Esophagus squamous epithelium (tissue), 5 donors: ENCODE results near the gene TBC1D10A. TPM values are rescaled to one million over a fixed set of nuclear protein-coding genes. Genes with fewer than 3 reads are reported as not detected.

Experiments used
- DNase-seq: peaks from one replicate; lab custom pipeline; 2025; lab: John Stamatoyannopoulos, UW
- H3K27ac ChIP-seq, 4 donors: fragments of 200-600 bp; sonication (generic); one replicate each; pipeline ENCODE4 v1.5.1; 2016 to 2019; ENCODE audit warnings: mild to moderate bottlenecking in 1 of 4
- H3K27me3 ChIP-seq, 4 donors: fragments of 200-600 bp; sonication (generic); 1 replicate in 3 of 4; 2 replicates in 1 of 4; pipeline versions ENCODE4 v1.5.1 to v1.6.0; 2017 to 2021; ENCODE audit warnings: antibody characterized with exemption in 1 of 4
- H3K36me3 ChIP-seq, 3 donors: fragments of 200-600 bp; sonication (generic); one replicate each; pipeline ENCODE4 v1.5.1; 2016 to 2019
- H3K4me1 ChIP-seq, 3 donors: fragments of 200-600 bp; sonication (generic); one replicate each; pipeline ENCODE4 v1.5.1; 2017 to 2019
- H3K4me3 ChIP-seq, 4 donors: fragments of 200-600 bp; sonication (generic); 1 replicate in 3 of 4; 2 replicates in 1 of 4; pipeline ENCODE4 v1.5.1; 2016 to 2019; ENCODE audit warnings: mild to moderate bottlenecking in 2 of 4, moderate library complexity in 1 of 4
- H3K9me3 ChIP-seq, 3 donors: fragments of 200-600 bp; sonication (generic); one replicate each; pipeline ENCODE4 v1.5.1; 2016 to 2019
- CTCF ChIP-seq, 6 experiments: fragments of 450-650 bp in 4 of 6; fragments of 200-600 bp in 2 of 6; sonication (generic) in 2 of 6; IDR thresholded peaks; one replicate each; pipeline ENCODE4 v1.5.1; 2016 to 2019; ENCODE audit warnings: antibody characterized with exemption in 6 of 6, mild to moderate bottlenecking in 4 of 6, moderate library complexity in 4 of 6
- POLR2A ChIP-seq, 4 donors: fragments of 450-650 bp; IDR thresholded peaks; one replicate each; pipeline ENCODE4 v1.6.1; 2017; ENCODE audit warnings: antibody characterized with exemption in 4 of 4, mild to moderate bottlenecking in 4 of 4, moderate library complexity in 3 of 4
- WGBS, 2 donors: methylation state at CpG; one replicate each; pipeline ENCODE4 v1.1.5; 2018; 5-methylcytosine and 5-hydroxymethylcytosine counted together
- intact Hi-C: fragments of 100-400 bp; cut with DNase I; formaldehyde crosslinking; loops from one replicate; pipeline ENCODE4 v1.15.0; 2022
- total RNA-seq, 4 donors: library from RNA; depleted of rRNA; stranded (reverse); fragments of >200 nt; gene quantifications; one replicate each; pipeline ENCODE4 v1.1.0, GENCODE V29; 2016
- donor health status: DM: yes; HTN: yes; CAD: no.

The TBC1D10A gene
- total RNA-seq, 4 donors from 2014 or later: 40.7 to 55.1 (median 47.0) TPM

- DNase-seq: no peak
- peaks cover 23 to 58% (median 24%) of the 10 kb centered on the region in 3 donors for H3K4me1 ChIP-seq
- no peak overlapping the region for H3K4me3 ChIP-seq
- peak overlapping the region in 2 of 4 donors; percentile 28 to 68 for H3K27ac ChIP-seq
- intact Hi-C loops: loop anchor here (5.0 kb wide), 1 partner anchor 142 kb away; no protein-coding TSS in a partner anchor
- H3K36me3 ChIP-seq: no peaks in the 10 kb centered on the region
- no peaks in the 10 kb centered on the region for H3K9me3 ChIP-seq
- TF ChIP-seq POLR2A (IDR thresholded peaks at IDR 0.05): no peak
- no CpG with 5 or more reads among the region's 6 CpGs for WGBS, 2 donors
- peaks cover 0 to 7% (median 0%) of the 10 kb centered on the region in 4 donors for H3K27me3 ChIP-seq
These were observed 72.4 kb downstream of the TBC1D10A start for GRCh38 chr22:30254314-30254713.

- Histone ChIP-seq H3K9me3 (no peaks in the 10 kb centered on the region), H3K4me3 (peak overlapping the region in 1 of 4 donors; percentile 8), H3K27ac (peak overlapping the region; percentile 28 to 72 (median 48)), H3K36me3 (no peaks in the 10 kb centered on the region), H3K4me1 (peaks cover 24 to 68% (median 26%) of the 10 kb centered on the region in 3 donors), H3K27me3 (peaks cover 0 to 16% (median 0%) of the 10 kb centered on the region in 4 donors)
- DNase-seq: no peak
- WGBS, 2 donors: 0 to 47% methylated on average over 3 to 5 of the region's 22 CpGs
- intact Hi-C loops: loop anchor here (5.0 kb wide), 1 partner anchor 141 kb away; no protein-coding TSS in a partner anchor
- TF ChIP-seq CTCF (IDR thresholded peaks at IDR 0.05): no peak
- TF ChIP-seq POLR2A (IDR thresholded peaks at IDR 0.05): no peak
These were observed 73.4 kb downstream of the TBC1D10A start for GRCh38 chr22:30253205-30253852.

- 15 to 54% methylated on average over 6 to 13 of the region's 22 CpGs for WGBS, 2 donors
- no peaks in the 10 kb centered on the region for H3K36me3 ChIP-seq
- H3K27ac ChIP-seq: peak overlapping the region; percentile 28 to 72 (median 48)
- peaks cover 0 to 22% (median 0%) of the 10 kb centered on the region in 4 donors for H3K27me3 ChIP-seq
- TF ChIP-seq POLR2A (IDR thresholded peaks at IDR 0.05) (no peak), CTCF (IDR thresholded peaks at IDR 0.05) (no peak)
- intact Hi-C loops: loop anchor here (5.0 kb wide), 1 partner anchor 140 kb away; no protein-coding TSS in a partner anchor
- no peak for DNase-seq
- H3K9me3 ChIP-seq: no peaks in the 10 kb centered on the region
- H3K4me3 ChIP-seq: peak overlapping the region in 1 of 4 donors; percentile 8
- H3K4me1 ChIP-seq: peaks cover 24 to 75% (median 26%) of the 10 kb centered on the region in 3 donors
These were observed 74.1 kb downstream of the TBC1D10A start for GRCh38 chr22:30252411-30253204.

- no peaks in the 10 kb centered on the region for H3K36me3 ChIP-seq
- H3K27me3 ChIP-seq: peaks cover 0 to 31% (median 0%) of the 10 kb centered on the region in 4 donors
- intact Hi-C loops: loop anchor here (5.0 kb wide), 1 partner anchor 139 kb away; no protein-coding TSS in a partner anchor
- WGBS, 2 donors: 36 to 45% methylated on average over 9 to 10 of the region's 10 CpGs
- TF ChIP-seq CTCF (IDR thresholded peaks at IDR 0.05) (no peak), POLR2A (IDR thresholded peaks at IDR 0.05) (no peak)
- peaks cover 31 to 83% (median 31%) of the 10 kb centered on the region in 3 donors for H3K4me1 ChIP-seq
- DNase-seq: no peak
- H3K27ac ChIP-seq: peak overlapping the region in 1 of 4 donors; percentile 68
- H3K4me3 ChIP-seq: no peak overlapping the region
- no peaks in the 10 kb centered on the region for H3K9me3 ChIP-seq
These were observed 75.0 kb downstream of the TBC1D10A start for GRCh38 chr22:30251711-30252110.

GRCh38 chr22:30250661-30251267, 76.0 kb downstream of the TBC1D10A start:
- intact Hi-C loops: loop anchor here (5.0 kb wide), 1 partner anchor 138 kb away; no protein-coding TSS in a partner anchor
- Histone ChIP-seq H3K27ac (no peak overlapping the region), H3K36me3 (no peaks in the 10 kb centered on the region), H3K9me3 (no peaks in the 10 kb centered on the region), H3K4me1 (peaks cover 31 to 83% (median 36%) of the 10 kb centered on the region in 3 donors), H3K27me3 (peaks cover 0 to 41% (median 0%) of the 10 kb centered on the region in 4 donors), H3K4me3 (no peak overlapping the region)
- no peak for TF ChIP-seq POLR2A (IDR thresholded peaks at IDR 0.05)
- 56 to 100% methylated on average over 1 to 3 of the region's 12 CpGs for WGBS, 2 donors
- DNase-seq: no peak
